Measurements from ENCODE around the gene GRSF1. TPM values are rescaled to one million over a fixed set of nuclear protein-coding genes. Genes with fewer than 3 reads are reported as not detected.
"Not testable (repeated sequence)": the region's sequence is repeated elsewhere in the genome, so short reads cannot be mapped to it uniquely, and the experiment has no call there.

The GRSF1 gene
- total and polyA plus RNA-seq, 2 donors (not counting 1 experiment from before 2014, with no cell fraction given): 23.7 to 43.2 TPM

DNA sequence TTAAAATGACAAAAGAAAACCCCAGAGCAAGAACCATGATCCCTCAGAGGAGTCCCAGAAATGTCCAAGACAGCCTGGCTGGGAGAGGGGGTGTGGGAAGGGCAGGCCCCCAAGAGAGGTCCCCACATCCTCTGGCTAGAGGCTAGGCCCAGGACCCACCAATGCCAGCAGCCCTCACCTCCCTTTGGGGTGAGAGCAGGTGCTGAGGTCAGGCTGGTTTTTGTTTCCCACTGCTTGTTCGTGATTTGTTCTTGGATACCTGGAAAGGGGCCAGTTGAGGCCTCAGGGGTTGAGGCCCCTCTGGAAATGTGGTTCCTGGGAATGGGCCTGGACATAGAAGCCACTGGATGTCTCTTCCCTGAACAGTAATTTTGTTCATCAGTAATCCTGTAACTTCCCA lies 2.3 kb upstream of the GRSF1 start:
- H3K4me1 Mint-ChIP-seq: peaks cover 40% of the 10 kb centered on the region
- no peaks in the 10 kb centered on the region for H3K27me3 Mint-ChIP-seq
- POLR2A ChIA-PET: interaction anchor here (1.2 kb wide), 1 partner anchor 108 kb away, joined by 4 read pairs; no protein-coding TSS in a partner anchor
- WGBS (ENCODE audit: insufficient coverage): 86% methylated on average over 1 of the region's 1 CpG
- intact Hi-C loops (cut with micrococcal nuclease): no loop called here
- no peaks in the 10 kb centered on the region for H3K36me3 ChIP-seq (replicated peaks in 1 of 2; ENCODE audit: control extremely low read depth in 1 of 2, control insufficient read depth in 1 of 2, extremely low read depth in 1 of 2, insufficient read depth in 2 of 2, low read length in 1 of 2)
- peaks cover 0 to 5% (median 0%) of the 10 kb centered on the region in 3 donors for H3K9me3 ChIP-seq (ENCODE audit: control extremely low read depth in 1 of 3, control insufficient read depth in 2 of 3, insufficient read depth in 1 of 3, low read length in 2 of 3)
- no peaks in the 10 kb centered on the region for H3K9me3 Mint-ChIP-seq (ENCODE audit: insufficient read depth)
- DNase-seq: no peak
- H2AFZ ChIP-seq (ENCODE audit: insufficient read depth, low read depth, low read length, poor library complexity, severe bottlenecking): no peak overlapping the region
- H3K4me3 ChIP-seq (ENCODE audit: control extremely low read depth in 1 of 5, extremely low read depth in 1 of 5, insufficient read depth in 1 of 5, low read depth in 2 of 5, low read length in 4 of 5): no peak overlapping the region
- H3K79me2 ChIP-seq (ENCODE audit: control insufficient read depth, insufficient read depth, low read length): peaks cover 20% of the 10 kb centered on the region
- peaks cover 22 to 39% of the 10 kb centered on the region in 2 donors for H3K4me1 ChIP-seq (ENCODE audit: control insufficient read depth in 2 of 2, insufficient read depth in 2 of 2, low read length in 2 of 2)
- H3K27ac Mint-ChIP-seq: peak overlapping the region; percentile 86
- no peak overlapping the region for H3K4me3 Mint-ChIP-seq
- H3K9ac ChIP-seq (ENCODE audit: low read length): no peak overlapping the region
- ATAC-seq (ENCODE audit: low read depth): no peak
- H3K27me3 ChIP-seq (replicated peaks in 1 of 4; ENCODE audit: control extremely low read depth in 1 of 4, control insufficient read depth in 3 of 4, insufficient read depth in 4 of 4, low read length in 3 of 4): no peaks in the 10 kb centered on the region
- peaks cover 21% of the 10 kb centered on the region for H4K20me1 ChIP-seq (ENCODE audit: control insufficient read depth, insufficient read depth, low read length, poor library complexity, severe bottlenecking)
- H3K4me2 ChIP-seq (replicated peaks; ENCODE audit: low read depth, low read length, poor library complexity, severe bottlenecking): no peak overlapping the region
- peak overlapping the region in 1 of 2 donors; percentile 23 for H3K27ac ChIP-seq (ENCODE audit: low read length in 2 of 2)
- TF ChIP-seq, protein P1, sequence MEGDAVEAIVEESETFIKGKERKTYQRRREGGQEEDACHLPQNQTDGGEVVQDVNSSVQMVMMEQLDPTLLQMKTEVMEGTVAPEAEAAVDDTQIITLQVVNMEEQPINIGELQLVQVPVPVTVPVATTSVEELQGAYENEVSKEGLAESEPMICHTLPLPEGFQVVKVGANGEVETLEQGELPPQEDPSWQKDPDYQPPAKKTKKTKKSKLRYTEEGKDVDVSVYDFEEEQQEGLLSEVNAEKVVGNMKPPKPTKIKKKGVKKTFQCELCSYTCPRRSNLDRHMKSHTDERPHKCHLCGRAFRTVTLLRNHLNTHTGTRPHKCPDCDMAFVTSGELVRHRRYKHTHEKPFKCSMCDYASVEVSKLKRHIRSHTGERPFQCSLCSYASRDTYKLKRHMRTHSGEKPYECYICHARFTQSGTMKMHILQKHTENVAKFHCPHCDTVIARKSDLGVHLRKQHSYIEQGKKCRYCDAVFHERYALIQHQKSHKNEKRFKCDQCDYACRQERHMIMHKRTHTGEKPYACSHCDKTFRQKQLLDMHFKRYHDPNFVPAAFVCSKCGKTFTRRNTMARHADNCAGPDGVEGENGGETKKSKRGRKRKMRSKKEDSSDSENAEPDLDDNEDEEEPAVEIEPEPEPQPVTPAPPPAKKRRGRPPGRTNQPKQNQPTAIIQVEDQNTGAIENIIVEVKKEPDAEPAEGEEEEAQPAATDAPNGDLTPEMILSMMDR (IDR thresholded peaks at IDR 0.05): no peak
- TF ChIP-seq EZH2 (IDR thresholded peaks at IDR 0.05; ENCODE audit: borderline replicate concordance, insufficient read depth, low read depth, low read length, poor library complexity, severe bottlenecking): no peak
- CTCF ChIA-PET: interaction anchor here (1.2 kb wide), 1 partner anchor 60 kb away, joined by 5 read pairs; the partner anchor contains the start of gene MOB1B

- Mint-ChIP-seq H3K9me3 (ENCODE audit: insufficient read depth) (no peaks in the 10 kb centered on the region), H3K4me1 (peaks cover 45% of the 10 kb centered on the region), H3K27ac (peak overlapping the region; percentile 34), H3K4me3 (peak overlapping the region; percentile 15), H3K27me3 (no peaks in the 10 kb centered on the region)
- H2AFZ ChIP-seq (ENCODE audit: insufficient read depth, low read depth, low read length, poor library complexity, severe bottlenecking): no peak overlapping the region
- H3K4me1 ChIP-seq (ENCODE audit: control insufficient read depth in 2 of 2, insufficient read depth in 2 of 2, low read length in 2 of 2): peaks cover 22 to 42% of the 10 kb centered on the region in 2 donors
- no peak overlapping the region for H3K4me3 ChIP-seq (ENCODE audit: control extremely low read depth in 1 of 5, extremely low read depth in 1 of 5, insufficient read depth in 1 of 5, low read depth in 2 of 5, low read length in 4 of 5)
- H3K27ac ChIP-seq (ENCODE audit: low read length in 2 of 2): peak overlapping the region in 1 of 2 donors; percentile 26
- peaks cover 28% of the 10 kb centered on the region for H4K20me1 ChIP-seq (ENCODE audit: control insufficient read depth, insufficient read depth, low read length, poor library complexity, severe bottlenecking)
- TF ChIP-seq, protein P1 (IDR thresholded peaks at IDR 0.05): no peak
- TF ChIP-seq EZH2 (IDR thresholded peaks at IDR 0.05; ENCODE audit: borderline replicate concordance, insufficient read depth, low read depth, low read length, poor library complexity, severe bottlenecking): no peak
- CTCF ChIA-PET: interaction anchor here (1.2 kb wide), 2 partner anchors 61 to 136 kb away, joined by 3 to 5 read pairs; partner anchors contain the start of gene MOB1B
- no peaks in the 10 kb centered on the region for H3K36me3 ChIP-seq (replicated peaks in 1 of 2; ENCODE audit: control extremely low read depth in 1 of 2, control insufficient read depth in 1 of 2, extremely low read depth in 1 of 2, insufficient read depth in 2 of 2, low read length in 1 of 2)
- intact Hi-C loops (cut with micrococcal nuclease): no loop called here
- H3K27me3 ChIP-seq (replicated peaks in 1 of 4; ENCODE audit: control extremely low read depth in 1 of 4, control insufficient read depth in 3 of 4, insufficient read depth in 4 of 4, low read length in 3 of 4): no peaks in the 10 kb centered on the region
- POLR2A ChIA-PET: no interaction called here
- peaks cover 0 to 5% (median 0%) of the 10 kb centered on the region in 3 donors for H3K9me3 ChIP-seq (ENCODE audit: control extremely low read depth in 1 of 3, control insufficient read depth in 2 of 3, insufficient read depth in 1 of 3, low read length in 2 of 3)
- no peak for ATAC-seq (ENCODE audit: low read depth)
- DNase-seq: no peak
- H3K4me2 ChIP-seq (replicated peaks; ENCODE audit: low read depth, low read length, poor library complexity, severe bottlenecking): no peak overlapping the region
- peaks cover 27% of the 10 kb centered on the region for H3K79me2 ChIP-seq (ENCODE audit: control insufficient read depth, insufficient read depth, low read length)
- H3K9ac ChIP-seq (ENCODE audit: low read length): no peak overlapping the region
Observed at GRCh38 chr4:70841211-70841610, 1.5 kb upstream of the GRSF1 start.

GRCh38 chr4:70840631-70841030 lies 941 bp upstream of the GRSF1 start:
- Mint-ChIP-seq H3K27ac (peak overlapping the region; percentile 50), H3K4me1 (peaks cover 49% of the 10 kb centered on the region)
- H3K27me3 Mint-ChIP-seq; H3K27me3 ChIP-seq (replicated peaks in 1 of 4; ENCODE audit: control extremely low read depth in 1 of 4, control insufficient read depth in 3 of 4, insufficient read depth in 4 of 4, low read length in 3 of 4); H2AFZ ChIP-seq (ENCODE audit: insufficient read depth, low read depth, low read length, poor library complexity, severe bottlenecking); H3K9me3 ChIP-seq (ENCODE audit: control extremely low read depth in 1 of 3, control insufficient read depth in 2 of 3, insufficient read depth in 1 of 3, low read length in 2 of 3); H3K36me3 ChIP-seq (replicated peaks in 1 of 2; ENCODE audit: control extremely low read depth in 1 of 2, control insufficient read depth in 1 of 2, extremely low read depth in 1 of 2, insufficient read depth in 2 of 2, low read length in 1 of 2); H3K9ac ChIP-seq (ENCODE audit: low read length); intact Hi-C loops (cut with micrococcal nuclease); H3K4me3 ChIP-seq (ENCODE audit: control extremely low read depth in 1 of 5, extremely low read depth in 1 of 5, insufficient read depth in 1 of 5, low read depth in 2 of 5, low read length in 4 of 5); H3K9me3 Mint-ChIP-seq (ENCODE audit: insufficient read depth); H3K4me3 Mint-ChIP-seq; H3K27ac ChIP-seq (ENCODE audit: low read length in 2 of 2); H3K4me2 ChIP-seq (replicated peaks; ENCODE audit: low read depth, low read length, poor library complexity, severe bottlenecking); ATAC-seq (ENCODE audit: low read depth); DNase-seq; POLR2A ChIA-PET: not testable (repeated sequence)
- H3K79me2 ChIP-seq (ENCODE audit: control insufficient read depth, insufficient read depth, low read length): peaks cover 33% of the 10 kb centered on the region
- 99% methylated on average over 16 of the region's 16 CpGs for WGBS (ENCODE audit: insufficient coverage)
- peaks cover 34% of the 10 kb centered on the region for H4K20me1 ChIP-seq (ENCODE audit: control insufficient read depth, insufficient read depth, low read length, poor library complexity, severe bottlenecking)
- H3K4me1 ChIP-seq (ENCODE audit: control insufficient read depth in 2 of 2, insufficient read depth in 2 of 2, low read length in 2 of 2): peaks cover 22 to 46% of the 10 kb centered on the region in 2 donors
- CTCF ChIA-PET: interaction anchor here (1.2 kb wide), 2 partner anchors 61 to 136 kb away, joined by 3 to 5 read pairs; partner anchors contain the start of gene MOB1B

All from B cell (primary cell).